ENCODE measurements around the gene COL23A1. TPM values are rescaled to one million over a fixed set of nuclear protein-coding genes. Genes with fewer than 3 reads are reported as not detected.

The COL23A1 gene
- polyA plus RNA-seq, 3 donors = 0.11 to 0.21 TPM; not detected in 1

DNA sequence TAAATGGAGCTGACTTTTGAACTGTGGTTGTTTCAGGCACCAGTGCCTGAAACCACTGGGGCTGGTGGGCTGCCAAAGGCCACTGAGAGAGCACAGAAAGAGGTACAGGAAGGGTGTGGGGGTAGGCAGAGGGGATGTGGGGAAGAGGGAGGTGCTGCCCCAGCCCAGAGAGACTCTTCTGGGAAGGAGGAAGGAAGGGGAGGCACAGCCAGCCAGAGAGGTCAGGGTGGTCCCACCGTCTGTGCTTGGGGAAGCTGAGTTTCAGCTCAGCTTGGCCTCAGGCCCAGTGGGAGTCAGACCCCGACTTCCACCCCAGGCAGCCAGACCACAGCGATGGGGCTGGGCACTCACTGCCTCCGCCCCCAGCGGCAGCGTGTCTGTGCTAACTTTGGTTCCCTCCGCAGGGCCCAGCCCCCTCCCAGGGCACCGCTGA is 348.9 kb downstream of the COL23A1 start:
- H3K4me1 Mint-ChIP-seq = peaks cover 59% of the 10 kb centered on the region

GRCh38 chr5:178240766-178241165 is 349.4 kb downstream of the COL23A1 start:
- peaks cover 0 to 4% (median 0%) of the 10 kb centered on the region in 7 donors for H3K9me3 Mint-ChIP-seq
- peak overlapping the region; percentile 47 for H3K9ac ChIP-seq (ENCODE audit: insufficient read depth, low read length, poor library complexity, severe bottlenecking)
- peak overlapping the region; percentile 71 to 93 (median 84) for H3K27ac Mint-ChIP-seq
- WGBS (ENCODE audit: insufficient coverage) = 0% methylated on average over 6 of the region's 9 CpGs
- no peaks in the 10 kb centered on the region for H3K9me3 ChIP-seq (replicated peaks in 1 of 2; ENCODE audit: control insufficient read depth in 1 of 2, insufficient read depth in 1 of 2, low read length in 2 of 2)
- H3K4me1 ChIP-seq (ENCODE audit: control insufficient read depth in 1 of 2, insufficient read depth in 2 of 2, low read length in 2 of 2) = peaks cover 74 to 81% of the 10 kb centered on the region in 2 donors
- no peaks in the 10 kb centered on the region for H3K36me3 Mint-ChIP-seq
- peak overlapping the region; percentile 62 to 83 for H3K27ac ChIP-seq (ENCODE audit: low read depth in 1 of 2, low read length in 2 of 2)
- peak in 1 of 3 donors; percentile 19 for DNase-seq
- peak overlapping the region; percentile 58 to 77 for H3K4me3 Mint-ChIP-seq
- H3K36me3 ChIP-seq (replicated peaks in 1 of 2; ENCODE audit: control insufficient read depth in 1 of 2, insufficient read depth in 2 of 2, low read length in 2 of 2) = no peaks in the 10 kb centered on the region
- H4K20me1 ChIP-seq (ENCODE audit: insufficient read depth, low read length) = no peaks in the 10 kb centered on the region
- no peaks in the 10 kb centered on the region for H3K79me2 ChIP-seq (ENCODE audit: insufficient read depth, low read length)
- H3K4me2 ChIP-seq (replicated peaks; ENCODE audit: extremely low read depth, low read length, poor library complexity, severe bottlenecking) = peak overlapping the region; percentile 59
- H3K4me3 ChIP-seq (replicated peaks in 1 of 3; ENCODE audit: low read depth in 2 of 3, low read length in 3 of 3) = peak overlapping the region in 1 of 3 experiments; percentile 45
- TF ChIP-seq, protein P1, sequence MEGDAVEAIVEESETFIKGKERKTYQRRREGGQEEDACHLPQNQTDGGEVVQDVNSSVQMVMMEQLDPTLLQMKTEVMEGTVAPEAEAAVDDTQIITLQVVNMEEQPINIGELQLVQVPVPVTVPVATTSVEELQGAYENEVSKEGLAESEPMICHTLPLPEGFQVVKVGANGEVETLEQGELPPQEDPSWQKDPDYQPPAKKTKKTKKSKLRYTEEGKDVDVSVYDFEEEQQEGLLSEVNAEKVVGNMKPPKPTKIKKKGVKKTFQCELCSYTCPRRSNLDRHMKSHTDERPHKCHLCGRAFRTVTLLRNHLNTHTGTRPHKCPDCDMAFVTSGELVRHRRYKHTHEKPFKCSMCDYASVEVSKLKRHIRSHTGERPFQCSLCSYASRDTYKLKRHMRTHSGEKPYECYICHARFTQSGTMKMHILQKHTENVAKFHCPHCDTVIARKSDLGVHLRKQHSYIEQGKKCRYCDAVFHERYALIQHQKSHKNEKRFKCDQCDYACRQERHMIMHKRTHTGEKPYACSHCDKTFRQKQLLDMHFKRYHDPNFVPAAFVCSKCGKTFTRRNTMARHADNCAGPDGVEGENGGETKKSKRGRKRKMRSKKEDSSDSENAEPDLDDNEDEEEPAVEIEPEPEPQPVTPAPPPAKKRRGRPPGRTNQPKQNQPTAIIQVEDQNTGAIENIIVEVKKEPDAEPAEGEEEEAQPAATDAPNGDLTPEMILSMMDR (IDR thresholded peaks at IDR 0.05) = no peak
- H3K27me3 Mint-ChIP-seq (ENCODE audit: low read depth in 3 of 3) = peaks cover 0 to 2% (median 2%) of the 10 kb centered on the region in 3 donors
- H2AFZ ChIP-seq (ENCODE audit: insufficient read depth, low read depth, low read length, poor library complexity, severe bottlenecking) = peak overlapping the region; percentile 79
- peaks cover 64% of the 10 kb centered on the region for H3K4me1 Mint-ChIP-seq
- intact Hi-C loops (cut with micrococcal nuclease) = no loop called here
- no peaks in the 10 kb centered on the region for H3K27me3 ChIP-seq (ENCODE audit: control insufficient read depth in 2 of 2, insufficient read depth in 2 of 2, low read length in 2 of 2)

More for the DNA sequence above, 348.9 kb downstream of the COL23A1 start:
- no peaks in the 10 kb centered on the region for H3K79me2 ChIP-seq (ENCODE audit: insufficient read depth, low read length)
- peak overlapping the region; percentile 58 to 77 for H3K4me3 Mint-ChIP-seq
- H3K4me1 ChIP-seq (ENCODE audit: control insufficient read depth in 1 of 2, insufficient read depth in 2 of 2, low read length in 2 of 2) = peaks cover 71 to 77% of the 10 kb centered on the region in 2 donors
- H4K20me1 ChIP-seq (ENCODE audit: insufficient read depth, low read length) = no peaks in the 10 kb centered on the region
- peaks cover 0 to 2% (median 2%) of the 10 kb centered on the region in 3 donors for H3K27me3 Mint-ChIP-seq (ENCODE audit: low read depth in 3 of 3)
- no peaks in the 10 kb centered on the region for H3K36me3 Mint-ChIP-seq
- intact Hi-C loops (cut with micrococcal nuclease) = no loop called here
- H3K36me3 ChIP-seq (replicated peaks in 1 of 2; ENCODE audit: control insufficient read depth in 1 of 2, insufficient read depth in 2 of 2, low read length in 2 of 2) = no peaks in the 10 kb centered on the region
- H3K9me3 ChIP-seq (replicated peaks in 1 of 2; ENCODE audit: control insufficient read depth in 1 of 2, insufficient read depth in 1 of 2, low read length in 2 of 2) = no peaks in the 10 kb centered on the region
- peak overlapping the region; percentile 62 to 83 for H3K27ac ChIP-seq (ENCODE audit: low read depth in 1 of 2, low read length in 2 of 2)
- peaks cover 0 to 4% (median 0%) of the 10 kb centered on the region in 7 donors for H3K9me3 Mint-ChIP-seq
- no peak for DNase-seq
- H3K27ac Mint-ChIP-seq = peak overlapping the region; percentile 72 to 93 (median 83)
- H3K4me2 ChIP-seq (replicated peaks; ENCODE audit: extremely low read depth, low read length, poor library complexity, severe bottlenecking) = peak overlapping the region; percentile 59
- TF ChIP-seq, protein P1 (IDR thresholded peaks at IDR 0.05) = no peak
- no peaks in the 10 kb centered on the region for H3K27me3 ChIP-seq (ENCODE audit: control insufficient read depth in 2 of 2, insufficient read depth in 2 of 2, low read length in 2 of 2)
- WGBS (ENCODE audit: insufficient coverage) = 0% methylated on average over 7 of the region's 8 CpGs
- H3K4me3 ChIP-seq (replicated peaks in 1 of 3; ENCODE audit: low read depth in 2 of 3, low read length in 3 of 3) = peak overlapping the region in 1 of 3 experiments; percentile 45
- peak overlapping the region; percentile 46 for H3K9ac ChIP-seq (ENCODE audit: insufficient read depth, low read length, poor library complexity, severe bottlenecking)
- H2AFZ ChIP-seq (ENCODE audit: insufficient read depth, low read depth, low read length, poor library complexity, severe bottlenecking) = peak overlapping the region; percentile 79
